ENCODE measurements around the gene TRIM2.

- TF ChIP-seq CTCF (IDR thresholded peaks at IDR 0.05), result no peak
- no peak for TF ChIP-seq POLR2A (IDR thresholded peaks at IDR 0.05)
- TF ChIP-seq EP300 (IDR thresholded peaks at IDR 0.05), result no peak
Measured at GRCh38 chr4:153365003-153365402, 160.8 kb downstream of the TRIM2 start.
